Right lobe of liver (tissue), 4 donors: Measurements from ENCODE around the gene EPB41L1.

Experiments
- POLR2A ChIP-seq: fragments of 450-650 bp; IDR thresholded peaks from one replicate; pipeline ENCODE4 v1.6.1; 2017; ENCODE audit warnings: antibody characterized with exemption, mild to moderate bottlenecking
- TF ChIP-seq, protein P1 (sequence below), 4 donors: fragments of 200-600 bp in 3 of 4; fragments of 450-650 bp in 1 of 4; IDR thresholded peaks; one replicate each; pipeline versions ENCODE4 v1.5.1 to v1.8.0; 2016 to 2022; ENCODE audit warnings: antibody characterized with exemption in 4 of 4, mild to moderate bottlenecking in 2 of 4
- donor health status: DM: no; HTN: no; CAD: no.
- donor health status: DM: no; HTN: no; CAD: no.
- donor health status: DM: no; HTN: yes; CAD: no.

GRCh38 chr20:36225666-36226065 is 71.1 kb downstream of the EPB41L1 start:
- TF ChIP-seq, protein P1, sequence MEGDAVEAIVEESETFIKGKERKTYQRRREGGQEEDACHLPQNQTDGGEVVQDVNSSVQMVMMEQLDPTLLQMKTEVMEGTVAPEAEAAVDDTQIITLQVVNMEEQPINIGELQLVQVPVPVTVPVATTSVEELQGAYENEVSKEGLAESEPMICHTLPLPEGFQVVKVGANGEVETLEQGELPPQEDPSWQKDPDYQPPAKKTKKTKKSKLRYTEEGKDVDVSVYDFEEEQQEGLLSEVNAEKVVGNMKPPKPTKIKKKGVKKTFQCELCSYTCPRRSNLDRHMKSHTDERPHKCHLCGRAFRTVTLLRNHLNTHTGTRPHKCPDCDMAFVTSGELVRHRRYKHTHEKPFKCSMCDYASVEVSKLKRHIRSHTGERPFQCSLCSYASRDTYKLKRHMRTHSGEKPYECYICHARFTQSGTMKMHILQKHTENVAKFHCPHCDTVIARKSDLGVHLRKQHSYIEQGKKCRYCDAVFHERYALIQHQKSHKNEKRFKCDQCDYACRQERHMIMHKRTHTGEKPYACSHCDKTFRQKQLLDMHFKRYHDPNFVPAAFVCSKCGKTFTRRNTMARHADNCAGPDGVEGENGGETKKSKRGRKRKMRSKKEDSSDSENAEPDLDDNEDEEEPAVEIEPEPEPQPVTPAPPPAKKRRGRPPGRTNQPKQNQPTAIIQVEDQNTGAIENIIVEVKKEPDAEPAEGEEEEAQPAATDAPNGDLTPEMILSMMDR (IDR thresholded peaks at IDR 0.05), result no peak
- no peak for TF ChIP-seq POLR2A
